ENCODE data around the gene RASAL2. TPM values are rescaled to one million over a fixed set of nuclear protein-coding genes. Genes with fewer than 3 reads are reported as not detected.

Gene RASAL2
- total and polyA plus RNA-seq, 2 experiments from 2014 or later: 16.0 to 42.2 TPM

DNA sequence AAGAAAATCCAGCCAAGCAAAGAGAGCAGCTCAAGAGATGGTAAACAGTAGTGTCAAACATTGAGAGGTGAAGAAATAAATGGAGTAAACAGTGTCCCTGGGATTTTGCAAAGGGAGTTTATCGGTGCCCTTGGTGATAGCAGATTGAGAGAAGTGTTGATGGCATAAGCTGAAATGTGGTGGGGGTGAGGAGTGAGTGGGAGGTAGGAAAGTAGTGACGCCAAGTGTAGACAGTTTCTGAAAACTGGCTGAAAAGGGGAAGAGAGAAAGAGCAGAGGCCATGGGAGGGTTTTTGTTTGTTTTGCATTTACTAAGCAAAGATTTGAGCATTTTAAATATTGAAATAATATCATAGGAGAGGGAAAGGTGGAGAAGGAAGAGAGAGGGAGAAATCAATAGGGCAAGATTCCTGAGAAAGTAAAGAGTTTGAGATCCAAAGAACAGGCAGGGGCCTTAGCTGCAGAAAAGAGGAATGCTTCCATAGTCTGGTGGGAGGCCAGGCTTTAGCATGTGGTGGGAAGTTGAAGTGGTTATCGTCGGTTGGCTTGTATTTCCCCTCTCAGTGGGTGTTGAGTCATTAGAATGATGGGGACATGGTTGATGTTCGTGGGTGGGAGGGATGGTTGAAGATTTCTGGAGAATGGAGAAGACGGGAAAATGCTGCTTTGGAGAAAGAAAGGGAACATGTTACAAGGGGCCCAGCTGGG is 26.8 kb upstream of the RASAL2 start:
- DNase-seq (ENCODE audit: low spot score) (no peak), ATAC-seq (no peak)
- Mint-ChIP-seq H3K36me3 (ENCODE audit: low read depth) (no peaks in the 10 kb centered on the region), H3K4me1 (peaks cover 12% of the 10 kb centered on the region), H3K9me3 (no peaks in the 10 kb centered on the region), H3K27ac (no peak overlapping the region), H3K4me3 (no peak overlapping the region), H3K27me3 (ENCODE audit: insufficient read depth, low read depth, poor library complexity) (no peaks in the 10 kb centered on the region)
- Histone ChIP-seq H3K27me3 (ENCODE audit: insufficient read depth) (no peaks in the 10 kb centered on the region), H3F3A (replicated peaks; ENCODE audit: low read depth) (no peaks in the 10 kb centered on the region), H4K20me1 (replicated peaks; ENCODE audit: insufficient read depth) (no peaks in the 10 kb centered on the region), H3K4me3 (no peak overlapping the region), H2AFZ (peak overlapping the region; percentile 39; the same call in 1 of the 2 replicates), H3K4me2 (no peak overlapping the region), H3K79me2 (replicated peaks; ENCODE audit: insufficient read depth) (no peaks in the 10 kb centered on the region), H3K4me1 (ENCODE audit: insufficient read depth) (peaks cover 4% of the 10 kb centered on the region), H3K27ac (ENCODE audit: low read depth) (no peak overlapping the region), H3K36me3 (ENCODE audit: insufficient read depth) (no peaks in the 10 kb centered on the region), H3K9me2 (ENCODE audit: insufficient read depth) (no peaks in the 10 kb centered on the region)
- TF ChIP-seq, protein P1, sequence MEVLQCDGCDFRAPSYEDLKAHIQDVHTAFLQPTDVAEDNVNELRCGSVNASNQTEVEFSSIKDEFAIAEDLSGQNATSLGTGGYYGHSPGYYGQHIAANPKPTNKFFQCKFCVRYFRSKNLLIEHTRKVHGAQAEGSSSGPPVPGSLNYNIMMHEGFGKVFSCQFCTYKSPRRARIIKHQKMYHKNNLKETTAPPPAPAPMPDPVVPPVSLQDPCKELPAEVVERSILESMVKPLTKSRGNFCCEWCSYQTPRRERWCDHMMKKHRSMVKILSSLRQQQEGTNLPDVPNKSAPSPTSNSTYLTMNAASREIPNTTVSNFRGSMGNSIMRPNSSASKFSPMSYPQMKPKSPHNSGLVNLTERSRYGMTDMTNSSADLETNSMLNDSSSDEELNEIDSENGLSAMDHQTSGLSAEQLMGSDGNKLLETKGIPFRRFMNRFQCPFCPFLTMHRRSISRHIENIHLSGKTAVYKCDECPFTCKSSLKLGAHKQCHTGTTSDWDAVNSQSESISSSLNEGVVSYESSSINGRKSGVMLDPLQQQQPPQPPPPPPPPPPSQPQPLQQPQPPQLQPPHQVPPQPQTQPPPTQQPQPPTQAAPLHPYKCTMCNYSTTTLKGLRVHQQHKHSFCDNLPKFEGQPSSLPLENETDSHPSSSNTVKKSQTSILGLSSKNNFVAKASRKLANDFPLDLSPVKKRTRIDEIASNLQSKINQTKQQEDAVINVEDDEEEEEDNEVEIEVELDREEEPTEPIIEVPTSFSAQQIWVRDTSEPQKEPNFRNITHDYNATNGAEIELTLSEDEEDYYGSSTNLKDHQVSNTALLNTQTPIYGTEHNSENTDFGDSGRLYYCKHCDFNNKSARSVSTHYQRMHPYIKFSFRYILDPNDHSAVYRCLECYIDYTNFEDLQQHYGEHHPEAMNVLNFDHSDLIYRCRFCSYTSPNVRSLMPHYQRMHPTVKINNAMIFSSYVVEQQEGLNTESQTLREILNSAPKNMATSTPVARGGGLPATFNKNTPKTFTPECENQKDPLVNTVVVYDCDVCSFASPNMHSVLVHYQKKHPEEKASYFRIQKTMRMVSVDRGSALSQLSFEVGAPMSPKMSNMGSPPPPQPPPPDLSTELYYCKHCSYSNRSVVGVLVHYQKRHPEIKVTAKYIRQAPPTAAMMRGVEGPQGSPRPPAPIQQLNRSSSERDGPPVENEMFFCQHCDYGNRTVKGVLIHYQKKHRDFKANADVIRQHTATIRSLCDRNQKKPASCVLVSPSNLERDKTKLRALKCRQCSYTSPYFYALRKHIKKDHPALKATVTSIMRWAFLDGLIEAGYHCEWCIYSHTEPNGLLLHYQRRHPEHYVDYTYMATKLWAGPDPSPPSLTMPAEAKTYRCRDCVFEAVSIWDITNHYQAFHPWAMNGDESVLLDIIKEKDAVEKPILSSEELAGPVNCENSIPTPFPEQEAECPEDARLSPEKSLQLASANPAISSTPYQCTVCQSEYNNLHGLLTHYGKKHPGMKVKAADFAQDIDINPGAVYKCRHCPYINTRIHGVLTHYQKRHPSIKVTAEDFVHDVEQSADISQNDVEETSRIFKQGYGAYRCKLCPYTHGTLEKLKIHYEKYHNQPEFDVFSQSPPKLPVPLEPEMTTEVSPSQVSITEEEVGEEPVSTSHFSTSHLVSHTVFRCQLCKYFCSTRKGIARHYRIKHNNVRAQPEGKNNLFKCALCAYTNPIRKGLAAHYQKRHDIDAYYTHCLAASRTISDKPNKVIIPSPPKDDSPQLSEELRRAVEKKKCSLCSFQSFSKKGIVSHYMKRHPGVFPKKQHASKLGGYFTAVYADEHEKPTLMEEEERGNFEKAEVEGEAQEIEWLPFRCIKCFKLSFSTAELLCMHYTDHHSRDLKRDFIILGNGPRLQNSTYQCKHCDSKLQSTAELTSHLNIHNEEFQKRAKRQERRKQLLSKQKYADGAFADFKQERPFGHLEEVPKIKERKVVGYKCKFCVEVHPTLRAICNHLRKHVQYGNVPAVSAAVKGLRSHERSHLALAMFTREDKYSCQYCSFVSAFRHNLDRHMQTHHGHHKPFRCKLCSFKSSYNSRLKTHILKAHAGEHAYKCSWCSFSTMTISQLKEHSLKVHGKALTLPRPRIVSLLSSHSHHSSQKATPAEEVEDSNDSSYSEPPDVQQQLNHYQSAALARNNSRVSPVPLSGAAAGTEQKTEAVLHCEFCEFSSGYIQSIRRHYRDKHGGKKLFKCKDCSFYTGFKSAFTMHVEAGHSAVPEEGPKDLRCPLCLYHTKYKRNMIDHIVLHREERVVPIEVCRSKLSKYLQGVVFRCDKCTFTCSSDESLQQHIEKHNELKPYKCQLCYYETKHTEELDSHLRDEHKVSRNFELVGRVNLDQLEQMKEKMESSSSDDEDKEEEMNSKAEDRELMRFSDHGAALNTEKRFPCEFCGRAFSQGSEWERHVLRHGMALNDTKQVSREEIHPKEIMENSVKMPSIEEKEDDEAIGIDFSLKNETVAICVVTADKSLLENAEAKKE (CRISPR knock-in tag; IDR thresholded peaks at IDR 0.05): no peak
- no peak for TF ChIP-seq ZNF331 (CRISPR knock-in tag; IDR thresholded peaks at IDR 0.05; ENCODE audit: low read depth)
- TF ChIP-seq JUNB (IDR thresholded peaks at IDR 0.05; ENCODE audit: unreplicated experiment): no peak
- TF ChIP-seq EZH2 (IDR thresholded peaks at IDR 0.05; ENCODE audit: low read depth, unreplicated experiment): no peak
- TF ChIP-seq EZH2phosphoT487 (IDR thresholded peaks at IDR 0.05; ENCODE audit: unreplicated experiment): no peak
- TF ChIP-seq CREB1 (CRISPR knock-in tag; IDR thresholded peaks at IDR 0.05; ENCODE audit: low read depth): no peak
- no peak for TF ChIP-seq POLR2AphosphoS5 (IDR thresholded peaks at IDR 0.05; ENCODE audit: low read depth)
- no peak for TF ChIP-seq NANOG (IDR thresholded peaks at IDR 0.05; ENCODE audit: borderline replicate concordance)
- TF ChIP-seq STAT1 (IDR thresholded peaks at IDR 0.05; ENCODE audit: unreplicated experiment): no peak
- no peak for TF ChIP-seq ZNF114 (CRISPR knock-in tag; IDR thresholded peaks at IDR 0.05)
- TF ChIP-seq, protein P2, sequence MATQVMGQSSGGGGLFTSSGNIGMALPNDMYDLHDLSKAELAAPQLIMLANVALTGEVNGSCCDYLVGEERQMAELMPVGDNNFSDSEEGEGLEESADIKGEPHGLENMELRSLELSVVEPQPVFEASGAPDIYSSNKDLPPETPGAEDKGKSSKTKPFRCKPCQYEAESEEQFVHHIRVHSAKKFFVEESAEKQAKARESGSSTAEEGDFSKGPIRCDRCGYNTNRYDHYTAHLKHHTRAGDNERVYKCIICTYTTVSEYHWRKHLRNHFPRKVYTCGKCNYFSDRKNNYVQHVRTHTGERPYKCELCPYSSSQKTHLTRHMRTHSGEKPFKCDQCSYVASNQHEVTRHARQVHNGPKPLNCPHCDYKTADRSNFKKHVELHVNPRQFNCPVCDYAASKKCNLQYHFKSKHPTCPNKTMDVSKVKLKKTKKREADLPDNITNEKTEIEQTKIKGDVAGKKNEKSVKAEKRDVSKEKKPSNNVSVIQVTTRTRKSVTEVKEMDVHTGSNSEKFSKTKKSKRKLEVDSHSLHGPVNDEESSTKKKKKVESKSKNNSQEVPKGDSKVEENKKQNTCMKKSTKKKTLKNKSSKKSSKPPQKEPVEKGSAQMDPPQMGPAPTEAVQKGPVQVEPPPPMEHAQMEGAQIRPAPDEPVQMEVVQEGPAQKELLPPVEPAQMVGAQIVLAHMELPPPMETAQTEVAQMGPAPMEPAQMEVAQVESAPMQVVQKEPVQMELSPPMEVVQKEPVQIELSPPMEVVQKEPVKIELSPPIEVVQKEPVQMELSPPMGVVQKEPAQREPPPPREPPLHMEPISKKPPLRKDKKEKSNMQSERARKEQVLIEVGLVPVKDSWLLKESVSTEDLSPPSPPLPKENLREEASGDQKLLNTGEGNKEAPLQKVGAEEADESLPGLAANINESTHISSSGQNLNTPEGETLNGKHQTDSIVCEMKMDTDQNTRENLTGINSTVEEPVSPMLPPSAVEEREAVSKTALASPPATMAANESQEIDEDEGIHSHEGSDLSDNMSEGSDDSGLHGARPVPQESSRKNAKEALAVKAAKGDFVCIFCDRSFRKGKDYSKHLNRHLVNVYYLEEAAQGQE (IDR thresholded peaks at IDR 0.05; ENCODE audit: unreplicated experiment): no peak
- TF ChIP-seq, protein P3, sequence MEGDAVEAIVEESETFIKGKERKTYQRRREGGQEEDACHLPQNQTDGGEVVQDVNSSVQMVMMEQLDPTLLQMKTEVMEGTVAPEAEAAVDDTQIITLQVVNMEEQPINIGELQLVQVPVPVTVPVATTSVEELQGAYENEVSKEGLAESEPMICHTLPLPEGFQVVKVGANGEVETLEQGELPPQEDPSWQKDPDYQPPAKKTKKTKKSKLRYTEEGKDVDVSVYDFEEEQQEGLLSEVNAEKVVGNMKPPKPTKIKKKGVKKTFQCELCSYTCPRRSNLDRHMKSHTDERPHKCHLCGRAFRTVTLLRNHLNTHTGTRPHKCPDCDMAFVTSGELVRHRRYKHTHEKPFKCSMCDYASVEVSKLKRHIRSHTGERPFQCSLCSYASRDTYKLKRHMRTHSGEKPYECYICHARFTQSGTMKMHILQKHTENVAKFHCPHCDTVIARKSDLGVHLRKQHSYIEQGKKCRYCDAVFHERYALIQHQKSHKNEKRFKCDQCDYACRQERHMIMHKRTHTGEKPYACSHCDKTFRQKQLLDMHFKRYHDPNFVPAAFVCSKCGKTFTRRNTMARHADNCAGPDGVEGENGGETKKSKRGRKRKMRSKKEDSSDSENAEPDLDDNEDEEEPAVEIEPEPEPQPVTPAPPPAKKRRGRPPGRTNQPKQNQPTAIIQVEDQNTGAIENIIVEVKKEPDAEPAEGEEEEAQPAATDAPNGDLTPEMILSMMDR (conservative IDR thresholded peaks at IDR 0.05; ENCODE audit: low read depth in 2 of 2): no peak
- TF ChIP-seq ETS1 (IDR thresholded peaks at IDR 0.05): no peak

Measured in GM23338 (cell line).